Skin of body (tissue), 2 donors: ENCODE results near the gene IQCH. TPM values are rescaled to one million over a fixed set of nuclear protein-coding genes. Genes with fewer than 3 reads are reported as not detected.
"Not testable (repeated sequence)": the region's sequence is repeated elsewhere in the genome, so short reads cannot be mapped to it uniquely, and the experiment has no call there.

ENCODE experiments used
- DNase-seq: peaks from one replicate; lab custom pipeline; 2025; lab: John Stamatoyannopoulos, UW
- total RNA-seq: library from RNA; depleted of rRNA; stranded (reverse); fragments of >200 nt; gene quantifications from one replicate; pipeline ENCODE4 v1.2.3, GENCODE V29; 2014

Gene IQCH
- total RNA-seq, 1 donor from 2014 or later, result 0.89 TPM

DNA sequence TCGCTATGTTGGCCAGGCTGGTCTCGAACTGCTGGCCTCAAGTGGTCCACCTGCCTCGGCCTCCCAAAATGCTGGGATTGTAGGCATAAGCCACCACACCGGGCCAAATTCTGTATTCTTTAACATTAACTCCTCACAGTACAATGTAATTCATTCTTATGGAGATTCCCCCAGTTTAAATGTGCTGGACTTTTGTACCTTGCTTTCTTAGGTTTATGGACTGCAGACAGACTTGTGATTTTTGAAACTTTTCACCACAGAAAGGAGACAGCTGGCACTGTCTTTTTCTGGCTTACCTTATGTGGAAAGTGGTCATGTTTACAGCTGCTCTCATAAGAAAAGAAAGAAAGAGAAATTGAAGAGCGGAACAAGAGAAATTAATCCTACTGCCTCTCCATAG is 103.8 kb downstream of the IQCH start:
- no peak for DNase-seq

DNA sequence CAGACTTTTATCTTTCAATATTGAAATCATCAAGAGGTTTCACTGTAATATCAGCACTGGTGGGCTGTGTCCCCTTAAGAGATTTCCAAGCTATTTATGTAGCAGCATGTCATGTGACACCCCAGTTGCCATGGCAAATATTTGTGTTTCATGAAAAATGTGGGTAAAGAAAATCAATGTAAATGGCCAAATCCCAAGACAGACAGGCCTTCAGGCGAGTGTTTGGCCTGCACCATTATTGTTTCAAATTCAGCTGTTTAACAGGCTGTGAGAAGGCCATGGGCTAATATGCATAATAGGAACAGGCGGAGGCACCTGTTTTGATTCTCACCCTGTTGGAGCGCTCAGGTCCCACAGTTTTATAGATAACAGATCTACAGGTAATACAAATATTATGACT is 104.2 kb downstream of the IQCH start:
- DNase-seq, result no peak

DNA sequence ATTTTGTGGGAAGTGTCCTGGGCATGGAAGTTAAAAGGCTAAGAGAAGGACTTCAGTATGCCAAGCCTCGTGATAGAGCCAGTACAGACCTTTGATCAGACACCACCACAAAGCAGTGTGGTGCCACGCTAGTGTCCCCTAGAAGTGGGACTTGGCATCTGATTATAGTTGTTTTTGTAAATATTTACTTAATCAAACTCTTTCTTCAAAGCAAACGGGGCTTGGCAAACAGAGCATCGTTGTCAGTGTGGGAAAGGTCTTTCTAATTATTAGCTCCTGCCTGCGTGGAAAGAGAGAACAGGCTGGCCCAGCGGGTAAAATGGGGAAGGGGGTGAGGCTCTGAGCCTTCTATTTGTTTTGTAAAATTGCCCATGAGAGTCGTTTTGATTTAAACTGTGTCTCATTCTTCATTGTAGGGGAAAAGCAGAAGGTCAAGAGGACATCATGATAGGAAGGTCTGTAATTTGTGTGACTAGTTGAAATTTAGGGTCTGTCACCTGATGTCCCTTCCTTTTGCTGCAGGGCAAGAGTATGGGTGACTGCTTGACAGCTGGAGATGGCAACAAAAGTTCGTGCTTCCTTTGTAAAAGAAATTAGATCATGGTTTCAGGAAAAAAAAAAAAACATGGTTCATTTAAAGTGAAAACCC is 105.0 kb downstream of the IQCH start:
- DNase-seq, result peak; percentile 3

DNA sequence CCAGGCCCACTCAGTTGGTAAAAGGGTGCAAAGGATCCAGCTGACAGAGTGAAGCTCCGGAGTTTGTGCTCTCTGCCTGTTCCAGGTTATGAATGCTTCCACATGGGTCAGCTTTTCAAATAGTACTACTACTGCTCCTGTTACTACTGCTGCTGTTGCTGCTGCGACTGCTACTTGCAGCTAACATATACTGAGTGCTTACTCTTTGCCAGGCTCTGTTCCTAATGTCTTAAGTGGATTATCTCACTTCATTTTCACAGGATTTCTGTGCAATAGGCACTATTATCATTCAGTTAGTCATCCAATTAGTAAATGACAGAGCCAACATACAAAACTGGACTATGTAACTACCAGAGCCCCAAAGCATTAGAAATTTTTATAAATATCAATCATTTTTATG is 106.5 kb downstream of the IQCH start:
- no peak for DNase-seq

DNA sequence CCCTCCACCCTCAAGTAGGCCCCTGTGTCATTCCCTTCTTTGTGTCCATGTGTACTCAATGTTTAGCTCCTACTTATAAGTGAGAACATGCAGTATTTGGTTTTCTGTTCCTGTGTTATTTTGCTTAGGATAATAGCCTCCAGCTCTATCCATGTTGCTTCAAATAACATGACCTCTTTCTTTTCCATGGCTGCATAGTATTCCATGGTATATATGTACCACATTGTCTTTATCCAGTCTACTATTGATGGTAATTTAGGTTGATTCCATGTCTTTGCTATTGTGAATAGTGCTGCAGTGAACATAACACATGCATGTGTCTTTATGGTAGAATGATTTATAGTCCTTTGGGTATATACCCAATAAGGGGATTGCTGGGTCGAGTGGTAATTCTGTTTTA is 109.1 kb downstream of the IQCH start:
- DNase-seq, result not testable (repeated sequence)

DNA sequence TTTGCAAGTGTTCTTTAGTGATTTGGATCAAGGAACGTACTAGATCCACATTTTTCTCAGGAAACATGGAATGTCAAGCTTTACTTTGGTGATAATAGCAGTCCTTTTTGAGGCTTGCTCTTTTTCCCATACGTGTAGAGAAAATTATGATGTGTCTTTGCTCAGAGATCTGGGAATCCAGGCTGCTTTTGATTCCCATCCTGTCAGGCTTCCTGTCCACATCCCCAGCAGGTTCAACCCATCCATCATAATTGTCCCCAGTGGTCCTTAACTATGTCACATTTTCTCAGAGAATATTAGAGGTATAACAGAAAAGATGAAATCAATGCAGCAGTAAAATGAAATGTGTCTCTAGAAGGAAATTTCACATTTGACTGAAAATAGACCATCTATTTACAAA is 111.4 kb downstream of the IQCH start:
- DNase-seq, result no peak

DNA sequence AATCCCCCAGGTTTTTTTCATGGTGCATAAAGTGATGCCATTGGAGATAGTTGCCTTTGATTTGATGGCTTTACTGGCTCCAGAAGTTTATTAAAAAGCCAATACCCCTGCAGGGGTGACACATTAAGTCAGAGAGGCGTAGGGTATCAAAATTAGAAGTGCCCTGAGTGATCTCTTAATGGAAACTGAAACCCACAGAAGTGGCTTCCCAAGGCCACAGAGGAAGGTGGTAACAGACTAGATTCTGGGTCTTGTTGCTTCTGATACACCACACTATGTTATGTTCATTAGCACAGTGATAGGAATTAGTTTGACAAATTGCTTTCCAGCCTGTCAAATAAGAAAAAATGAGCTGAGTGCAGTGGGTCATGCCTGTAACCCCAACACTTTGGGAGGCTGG is 112.3 kb downstream of the IQCH start:
- no peak for DNase-seq

DNA sequence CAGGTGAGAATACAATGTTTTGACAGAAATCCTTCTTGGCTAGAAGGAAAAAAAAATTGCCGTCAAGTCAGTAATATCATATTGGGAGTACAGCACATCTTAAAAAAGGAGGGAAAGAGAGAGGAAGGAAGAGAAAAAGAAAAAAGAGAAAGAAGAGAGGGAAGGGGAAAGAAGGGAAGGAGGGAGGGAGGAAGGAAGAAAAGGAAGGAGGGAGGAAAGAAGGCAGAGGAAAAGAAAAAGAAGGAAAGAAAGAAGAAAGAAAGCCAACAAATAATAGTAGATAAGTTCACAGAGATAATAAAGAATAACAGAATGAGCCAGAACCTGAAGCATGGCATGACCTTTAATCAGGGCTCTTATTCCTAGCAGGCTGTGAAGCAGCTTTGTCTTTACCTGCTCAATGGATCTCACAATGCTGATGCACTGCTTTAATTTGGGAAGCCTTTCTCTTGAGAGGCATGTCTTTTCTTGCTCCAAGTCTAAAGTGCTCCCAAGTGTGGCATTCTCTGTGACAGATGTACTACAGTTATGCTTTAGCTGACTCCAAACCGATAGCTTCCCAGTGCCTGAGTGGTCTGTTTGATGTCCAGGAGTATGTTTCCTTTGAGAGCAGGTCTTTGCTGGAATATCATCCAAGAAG is 114.9 kb downstream of the IQCH start:
- DNase-seq, result no peak

DNA sequence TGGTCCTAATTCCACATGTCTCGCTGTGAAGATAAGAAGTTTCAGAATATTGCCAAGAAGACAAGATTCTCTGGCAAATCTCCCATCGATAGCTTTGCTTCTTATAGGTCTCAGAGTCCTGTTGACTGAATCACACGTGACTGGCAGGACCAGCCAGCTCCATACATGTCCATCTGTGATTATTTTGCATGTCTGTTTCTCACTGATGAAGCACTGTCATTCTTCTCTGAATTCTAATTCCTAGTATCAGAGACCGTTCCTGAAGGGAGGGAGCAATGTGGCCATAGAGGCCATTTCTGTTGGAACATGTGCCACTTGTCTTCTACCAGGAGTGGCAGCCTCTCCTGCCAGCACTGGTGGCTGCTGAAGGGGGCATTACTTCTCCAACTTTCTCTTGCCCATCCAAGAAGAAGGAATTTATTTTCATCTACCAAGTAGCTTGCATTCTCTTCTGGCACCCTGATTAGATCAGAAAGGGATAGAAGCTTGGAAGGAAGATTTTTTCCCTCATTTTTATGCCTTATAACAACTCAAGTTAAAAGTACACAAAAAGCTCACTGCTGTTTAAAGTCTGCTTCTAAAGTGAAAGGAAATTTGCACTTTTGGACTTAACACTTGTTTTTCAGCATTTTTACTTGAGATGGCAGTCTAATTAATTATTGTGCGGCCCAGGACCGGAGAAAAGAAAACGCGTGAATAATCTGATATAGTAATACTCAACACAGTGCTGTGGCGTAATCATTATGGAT is 115.8 kb downstream of the IQCH start:
- DNase-seq, result no peak

DNA sequence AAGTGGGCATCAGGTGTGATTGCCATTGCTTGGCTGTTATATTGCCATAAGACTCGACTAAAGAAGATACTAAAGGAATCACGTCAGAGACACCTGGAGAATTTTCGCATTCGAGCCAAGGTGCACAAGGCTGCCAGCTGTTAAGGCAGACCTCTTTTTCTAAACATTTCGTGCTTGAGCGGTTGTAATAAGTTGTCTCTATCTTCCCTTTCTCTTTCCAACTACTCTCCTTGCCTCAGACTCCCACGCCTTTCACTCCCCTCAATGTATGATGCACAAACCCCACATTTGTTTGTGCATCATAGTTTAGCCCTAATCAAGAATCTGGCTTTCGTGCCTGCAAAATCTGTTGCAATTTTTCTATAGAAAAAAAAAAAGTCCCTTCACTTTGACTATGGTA is 118.0 kb downstream of the IQCH start:
- no peak for DNase-seq

DNA sequence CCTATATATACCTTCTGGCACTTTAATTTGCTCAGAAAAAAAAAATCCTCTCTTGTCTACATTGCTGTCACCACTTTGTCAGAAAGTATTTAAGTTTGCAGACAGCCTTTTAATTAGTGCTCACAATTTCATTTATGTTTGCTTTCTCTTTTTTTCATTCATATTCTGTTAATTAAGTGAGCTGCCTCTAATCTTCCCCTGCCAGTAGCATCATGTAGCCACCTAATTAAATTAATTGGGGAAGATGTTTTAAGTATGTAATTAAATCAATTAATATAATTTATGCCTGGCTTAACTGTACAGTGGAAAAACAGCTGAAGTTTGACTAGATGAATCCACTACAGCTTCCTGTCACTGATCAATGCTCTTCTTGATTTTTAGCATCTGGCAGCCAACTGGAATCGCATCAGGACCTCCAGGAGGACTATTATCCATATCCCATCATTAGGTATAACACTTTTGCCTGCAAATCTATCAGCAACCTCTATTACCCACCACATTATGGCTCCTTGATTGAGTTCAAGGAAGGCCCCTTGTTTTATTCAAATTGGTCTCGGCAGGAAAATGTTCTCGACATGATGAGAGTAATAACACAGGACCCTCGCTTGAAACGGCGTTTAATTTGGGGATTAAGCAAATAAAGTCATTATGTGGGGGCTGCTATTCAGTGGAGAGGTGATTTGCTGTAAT is 118.5 kb downstream of the IQCH start:
- no peak for DNase-seq

DNA sequence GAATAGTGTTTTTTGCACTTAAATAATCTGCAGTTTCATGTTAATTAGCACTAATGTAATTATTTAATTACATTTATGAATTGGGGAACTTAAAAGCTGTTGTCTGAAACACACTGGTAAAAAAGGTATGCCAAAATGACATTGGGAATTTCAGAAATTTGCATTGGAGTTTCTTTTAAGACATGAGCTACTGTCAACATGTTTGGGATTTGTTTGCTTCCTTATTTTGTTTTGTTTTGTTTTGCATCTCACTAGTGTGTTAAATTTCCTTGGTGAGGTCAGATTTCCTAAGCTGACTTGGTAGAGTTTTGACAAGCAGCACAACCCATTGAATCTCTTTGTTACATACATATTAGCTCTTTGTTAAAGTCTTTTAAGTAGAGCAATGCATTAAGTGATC is 119.4 kb downstream of the IQCH start:
- DNase-seq, result no peak

DNA sequence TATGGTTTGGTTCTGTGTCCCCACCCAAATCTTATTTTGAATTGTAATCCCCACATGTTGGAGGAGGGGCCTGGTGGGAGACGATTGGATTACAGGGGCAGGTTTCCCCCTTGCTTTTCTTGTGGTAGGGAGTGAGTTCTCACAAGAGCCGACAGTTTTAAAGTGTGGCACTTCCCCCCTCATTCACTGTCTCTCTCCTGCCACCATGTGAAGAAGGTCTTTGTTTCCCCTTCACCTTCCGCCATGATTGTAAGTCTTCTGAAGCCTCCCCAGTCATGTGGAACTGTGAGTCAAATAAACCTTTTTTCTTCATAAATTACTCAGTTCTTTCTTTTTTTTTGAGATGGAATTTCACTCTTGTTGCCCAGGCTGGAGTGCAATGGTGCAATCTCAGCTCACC is 124.9 kb downstream of the IQCH start:
- no peak for DNase-seq

DNA sequence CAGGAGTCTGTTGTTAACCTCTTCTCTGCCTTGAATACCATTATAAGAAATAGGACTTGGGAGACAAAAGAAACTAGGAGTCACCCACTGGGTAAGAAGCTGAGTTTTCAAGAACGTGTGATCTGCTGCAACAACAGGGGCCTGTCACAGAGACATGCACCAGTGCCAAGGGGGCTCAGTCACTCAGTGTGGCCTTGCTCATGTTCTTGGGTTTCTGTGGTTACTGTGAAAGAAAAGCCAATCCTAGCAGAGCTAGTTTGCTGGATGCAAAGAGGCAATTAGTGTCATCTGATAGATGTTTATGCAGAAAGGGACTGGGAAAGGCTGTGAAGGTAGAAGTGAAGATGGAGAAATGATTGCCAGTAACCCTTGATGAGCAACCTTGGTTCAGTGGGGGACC is 126.3 kb downstream of the IQCH start:
- DNase-seq, result no peak

DNA sequence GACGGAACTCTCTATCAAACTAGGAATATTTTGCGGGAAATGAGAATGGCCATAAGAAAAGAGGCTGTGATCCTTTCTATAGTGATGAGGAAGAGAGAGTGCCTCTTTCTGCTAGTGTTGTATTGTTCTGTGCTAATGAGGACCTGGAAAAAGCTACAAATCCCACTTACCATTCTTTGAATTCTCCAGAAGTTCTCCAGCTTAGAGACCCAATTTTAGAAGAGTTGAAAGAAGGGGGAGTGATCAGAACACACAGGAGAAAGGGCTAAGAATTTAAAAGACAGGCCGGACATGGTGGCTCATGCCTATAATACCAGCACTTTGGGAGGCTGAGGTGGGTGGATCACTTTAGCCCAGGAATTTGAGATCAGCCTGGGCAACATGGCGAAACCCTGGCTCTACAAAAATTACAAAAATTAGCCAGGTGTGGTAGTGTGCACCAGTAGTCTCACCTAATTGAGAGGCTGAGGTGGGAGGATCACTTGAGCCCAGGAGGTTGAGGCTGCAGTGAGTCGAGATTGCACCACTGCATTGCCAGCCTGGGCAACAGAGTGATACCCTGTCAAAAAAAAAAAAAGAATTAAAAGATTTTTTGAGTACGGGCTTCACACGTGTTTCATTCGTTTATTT is 126.9 kb downstream of the IQCH start:
- no peak for DNase-seq

DNA sequence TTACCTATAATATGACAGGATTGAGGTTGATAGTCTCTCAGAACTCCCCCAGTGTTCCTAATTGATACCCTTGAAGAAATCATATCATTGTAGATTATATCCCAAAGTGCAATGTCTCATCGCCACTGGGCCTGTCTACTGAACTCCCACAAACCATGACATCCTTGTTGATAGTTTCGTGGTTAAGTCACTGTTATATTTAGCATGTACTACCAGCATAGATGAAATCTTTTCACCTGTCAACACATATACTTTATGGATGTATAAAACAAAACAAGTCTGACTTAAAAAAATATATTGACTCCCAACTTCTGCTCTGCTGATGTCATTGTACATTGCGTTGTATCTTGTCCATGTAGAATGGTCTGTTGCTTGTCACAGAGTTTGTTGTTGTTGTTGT is 128.1 kb downstream of the IQCH start:
- no peak for DNase-seq

DNA sequence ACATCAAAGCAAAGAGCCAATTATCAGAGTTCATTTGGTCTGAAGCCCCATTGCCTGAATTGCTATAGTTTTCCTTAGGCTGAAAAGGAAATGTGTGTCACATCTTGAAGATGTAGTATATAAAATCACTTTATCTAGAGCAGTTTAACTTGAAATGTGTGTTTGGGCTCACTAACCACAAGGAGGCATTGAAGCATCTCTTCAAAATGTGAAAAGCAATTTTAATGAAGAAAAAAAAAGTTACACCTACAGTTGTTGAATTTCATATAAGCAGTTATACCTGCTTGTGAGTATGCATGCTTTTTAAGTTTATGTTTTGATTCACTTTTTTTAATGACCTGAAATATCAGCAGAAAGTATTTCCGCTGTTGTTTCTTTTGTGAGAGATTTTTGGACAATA is 129.3 kb downstream of the IQCH start:
- no peak for DNase-seq

DNA sequence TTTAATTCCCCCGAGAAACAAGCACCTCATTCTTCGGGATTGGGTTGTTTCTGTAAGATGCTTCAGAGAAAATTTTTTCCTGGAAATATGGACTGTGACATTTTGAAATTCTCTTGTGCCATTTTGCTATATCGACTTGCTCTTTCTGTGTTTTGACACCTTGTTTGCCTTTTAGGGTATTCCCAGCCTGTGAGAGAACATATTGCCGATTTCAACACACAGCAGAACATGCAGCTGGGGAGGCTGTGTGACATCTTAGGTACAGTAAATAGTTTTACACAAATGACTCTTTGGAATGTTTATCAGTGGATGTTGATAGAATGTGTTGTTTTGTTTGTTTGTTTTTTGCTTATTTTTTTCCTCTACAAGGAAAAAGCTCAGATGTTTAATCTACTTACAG is 130.2 kb downstream of the IQCH start:
- no peak for DNase-seq

DNA sequence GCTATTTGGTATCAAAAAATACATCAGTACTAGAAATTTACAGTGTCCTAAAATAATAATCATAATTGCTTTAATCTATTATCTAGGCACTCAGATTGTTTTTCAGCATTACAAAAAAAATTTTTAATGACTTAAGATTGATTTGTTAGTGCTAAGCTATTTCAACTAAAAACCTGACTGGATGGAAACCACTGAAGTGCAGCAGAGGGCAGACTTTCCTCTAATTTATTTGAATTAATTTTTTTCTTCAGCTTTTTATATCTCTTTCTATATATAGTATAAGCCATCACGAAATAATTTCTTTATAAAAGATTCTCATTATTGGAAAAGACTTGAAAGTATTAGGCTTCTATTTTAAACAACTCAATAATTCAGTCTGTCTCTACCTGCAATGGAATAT is 131.4 kb downstream of the IQCH start:
- no peak for DNase-seq

DNA sequence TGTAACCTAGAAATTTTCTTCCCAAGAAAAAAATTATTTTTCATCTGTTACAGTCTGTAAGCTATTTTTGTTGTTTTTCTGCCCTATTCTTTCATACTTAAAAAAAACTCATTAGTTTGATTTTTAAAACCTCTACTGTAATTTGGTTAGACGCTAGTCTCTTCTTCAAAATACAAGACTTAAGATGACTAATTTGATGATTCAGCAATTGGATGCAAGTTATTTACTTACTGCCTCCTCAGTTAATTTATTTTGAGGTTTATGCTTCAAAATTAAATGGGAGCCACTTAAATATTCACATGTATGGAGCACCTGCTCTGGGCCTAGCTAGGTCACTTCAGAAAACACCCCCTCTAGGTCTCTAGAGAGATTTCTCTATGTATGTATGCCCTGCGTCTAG is 132.4 kb downstream of the IQCH start:
- DNase-seq, result no peak

DNA sequence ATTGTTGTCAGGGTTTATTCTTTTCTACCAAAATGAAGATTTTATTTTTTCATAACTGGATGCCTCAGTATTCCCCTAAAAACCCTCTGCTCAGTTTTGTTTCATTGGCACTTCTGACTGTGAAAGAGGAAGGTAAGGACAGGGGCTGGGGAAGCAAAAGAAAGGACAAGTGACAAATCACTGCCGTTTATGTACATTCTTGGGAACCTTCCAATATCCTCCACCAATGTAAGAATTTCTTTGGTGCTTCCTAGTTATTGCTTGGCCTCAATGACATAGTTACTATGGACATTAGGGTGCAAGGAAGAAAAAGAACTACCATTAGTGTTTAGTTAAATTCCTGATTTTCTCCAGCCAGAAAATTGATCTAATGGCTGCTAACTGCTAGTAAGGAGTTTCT is 135.4 kb downstream of the IQCH start:
- no peak for DNase-seq
